ENCODE results near the gene RABGGTA. TPM values are rescaled to one million over a fixed set of nuclear protein-coding genes. Genes with fewer than 3 reads are reported as not detected.

RABGGTA gene
- total RNA-seq, 1 donor from 2014 or later, result 39.0 TPM

GRCh38 chr14:24282736-24283135 lies 11.3 kb upstream of the RABGGTA start:
- no peak for DNase-seq (ENCODE audit: low read depth)
- TF ChIP-seq, protein P1, sequence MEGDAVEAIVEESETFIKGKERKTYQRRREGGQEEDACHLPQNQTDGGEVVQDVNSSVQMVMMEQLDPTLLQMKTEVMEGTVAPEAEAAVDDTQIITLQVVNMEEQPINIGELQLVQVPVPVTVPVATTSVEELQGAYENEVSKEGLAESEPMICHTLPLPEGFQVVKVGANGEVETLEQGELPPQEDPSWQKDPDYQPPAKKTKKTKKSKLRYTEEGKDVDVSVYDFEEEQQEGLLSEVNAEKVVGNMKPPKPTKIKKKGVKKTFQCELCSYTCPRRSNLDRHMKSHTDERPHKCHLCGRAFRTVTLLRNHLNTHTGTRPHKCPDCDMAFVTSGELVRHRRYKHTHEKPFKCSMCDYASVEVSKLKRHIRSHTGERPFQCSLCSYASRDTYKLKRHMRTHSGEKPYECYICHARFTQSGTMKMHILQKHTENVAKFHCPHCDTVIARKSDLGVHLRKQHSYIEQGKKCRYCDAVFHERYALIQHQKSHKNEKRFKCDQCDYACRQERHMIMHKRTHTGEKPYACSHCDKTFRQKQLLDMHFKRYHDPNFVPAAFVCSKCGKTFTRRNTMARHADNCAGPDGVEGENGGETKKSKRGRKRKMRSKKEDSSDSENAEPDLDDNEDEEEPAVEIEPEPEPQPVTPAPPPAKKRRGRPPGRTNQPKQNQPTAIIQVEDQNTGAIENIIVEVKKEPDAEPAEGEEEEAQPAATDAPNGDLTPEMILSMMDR (conservative IDR thresholded peaks at IDR 0.05; ENCODE audit: low read depth, low read length), result no peak
- no peak overlapping the region for H3K4me3 ChIP-seq (ENCODE audit: low read depth, low read length)

GRCh38 chr14:24281636-24282035 lies 10.2 kb upstream of the RABGGTA start:
- TF ChIP-seq, protein P1 (conservative IDR thresholded peaks at IDR 0.05; ENCODE audit: low read depth, low read length), result no peak
- H3K4me3 ChIP-seq (ENCODE audit: low read depth, low read length), result no peak overlapping the region
- no peak for DNase-seq (ENCODE audit: low read depth)

DNA sequence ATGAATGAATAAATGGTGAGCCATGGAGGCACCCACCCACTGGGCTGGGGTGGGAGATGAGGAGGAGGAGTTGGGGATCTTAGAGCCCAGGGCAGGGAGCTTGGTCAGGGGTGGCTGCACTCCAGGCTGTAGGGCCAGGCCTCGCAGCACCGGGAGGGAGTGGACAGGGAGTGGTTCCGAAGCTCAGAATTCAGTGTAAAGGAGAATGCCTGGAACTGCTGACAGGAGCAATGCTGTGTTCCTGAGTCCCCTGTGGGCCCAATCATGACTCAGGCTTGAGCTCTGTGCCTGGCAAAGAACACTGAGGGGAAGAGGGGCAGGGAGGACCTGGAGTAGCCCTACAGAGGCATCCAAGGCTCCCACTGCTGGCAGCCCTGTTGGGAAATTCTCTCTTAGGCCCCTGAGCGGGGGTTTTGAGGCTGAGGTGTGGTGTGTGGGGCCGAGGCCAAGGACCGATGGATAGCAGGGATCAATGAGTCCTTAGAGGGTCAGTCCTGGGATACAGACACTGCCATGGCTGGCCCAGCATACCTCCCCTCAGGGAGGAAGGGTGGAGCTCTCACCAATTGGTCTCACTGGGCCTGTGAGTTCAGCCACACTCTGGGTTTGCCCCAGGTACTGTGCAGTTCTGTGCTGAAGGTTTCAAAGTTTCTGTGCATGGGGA lies 9.5 kb upstream of the RABGGTA start:
- DNase-seq (ENCODE audit: low read depth), result no peak
- TF ChIP-seq, protein P1 (conservative IDR thresholded peaks at IDR 0.05; ENCODE audit: low read depth, low read length), result no peak
- no peak overlapping the region for H3K4me3 ChIP-seq (ENCODE audit: low read depth, low read length)

DNA sequence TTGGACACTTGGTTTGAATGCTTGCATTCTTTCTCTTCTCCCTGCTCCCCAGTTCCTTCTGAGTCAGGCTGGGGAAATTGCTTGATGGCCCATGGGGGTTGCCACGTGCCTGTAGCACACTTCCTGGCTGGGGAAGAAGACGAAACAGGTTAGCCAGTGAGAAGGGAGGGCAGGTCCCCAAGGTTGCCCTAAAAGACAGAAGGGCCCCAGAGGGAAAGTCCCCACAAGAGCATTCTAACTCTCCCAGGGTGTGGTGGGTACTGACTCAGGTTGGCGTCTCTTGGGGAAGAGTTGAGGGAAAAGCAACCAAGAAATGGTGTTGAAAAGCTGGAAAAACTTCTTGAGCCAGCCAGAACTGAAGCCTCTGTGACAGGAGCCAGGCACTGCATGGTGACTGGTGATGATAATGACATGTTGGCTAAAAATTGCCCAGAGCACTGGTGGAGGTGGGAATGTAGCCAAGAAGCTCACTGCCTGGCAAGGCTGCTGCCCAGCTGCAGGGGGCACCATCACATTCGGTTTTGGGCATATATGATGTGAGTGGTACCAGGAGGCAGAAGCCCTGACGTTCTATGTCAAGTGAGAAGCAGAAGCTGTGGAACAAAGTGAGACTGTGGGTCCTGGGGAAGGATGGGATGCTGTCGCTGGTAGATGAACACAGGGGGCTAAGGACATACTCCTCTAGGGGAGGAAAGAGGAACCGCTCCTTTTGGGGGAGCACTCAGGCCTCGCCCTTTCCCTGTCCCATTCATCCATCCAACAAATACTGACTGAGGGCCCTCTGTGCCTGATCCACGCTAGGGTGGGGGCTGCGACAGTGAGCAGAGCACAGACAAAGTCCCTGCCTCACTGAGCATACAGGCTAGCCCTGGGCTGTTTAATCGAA lies 8.1 kb upstream of the RABGGTA start:
- no peak overlapping the region for H3K4me3 ChIP-seq (ENCODE audit: low read depth, low read length)
- TF ChIP-seq, protein P1 (conservative IDR thresholded peaks at IDR 0.05; ENCODE audit: low read depth, low read length), result peak; percentile 55
- no peak for DNase-seq (ENCODE audit: low read depth)

DNA sequence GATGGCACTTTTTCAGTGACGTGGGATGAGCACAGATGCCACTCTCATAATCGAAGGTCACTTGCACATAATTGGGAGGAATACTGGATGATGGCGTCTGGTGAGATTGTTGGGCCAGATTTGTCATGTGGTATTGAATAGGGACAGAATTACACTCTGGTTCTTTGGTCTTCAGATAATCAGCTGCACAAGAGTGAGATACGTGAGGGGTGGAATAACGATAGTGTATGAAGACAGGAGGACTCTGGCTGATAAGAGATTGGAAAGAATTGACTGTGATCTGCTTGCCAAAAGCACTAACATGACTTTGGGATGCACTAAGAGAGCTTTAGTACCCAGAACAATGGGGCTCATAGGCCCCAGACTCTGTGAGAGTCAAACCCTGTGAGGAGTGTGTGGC lies 7.0 kb upstream of the RABGGTA start:
- no peak for DNase-seq (ENCODE audit: low read depth)
- H3K4me3 ChIP-seq (ENCODE audit: low read depth, low read length), result no peak overlapping the region
- TF ChIP-seq, protein P1 (conservative IDR thresholded peaks at IDR 0.05; ENCODE audit: low read depth, low read length), result no peak

- no peak overlapping the region for H3K4me3 ChIP-seq (ENCODE audit: low read depth, low read length)
- TF ChIP-seq, protein P1 (conservative IDR thresholded peaks at IDR 0.05; ENCODE audit: low read depth, low read length), result no peak
Observed at GRCh38 chr14:24277606-24278321, 6.4 kb upstream of the RABGGTA start.

More at GRCh38 chr14:24277606-24278321, 6.4 kb upstream of the RABGGTA start:
- DNase-seq (ENCODE audit: low read depth), result no peak
